Gastrocnemius medialis (tissue), 4 donors: Measurements from ENCODE around the gene SCYL1.

Source experiments
- CTCF ChIP-seq, 5 experiments: fragments of 450-650 bp in 3 of 5; fragments of 200-600 bp in 2 of 5; sonication (generic) in 2 of 5; IDR thresholded peaks in 4 of 5; conservative IDR thresholded peaks in 1 of 5; 1 replicate in 4 of 5; 2 replicates in 1 of 5; pipeline ENCODE4 v1.5.1; 2016 to 2019; ENCODE audit warnings: antibody characterized with exemption in 5 of 5, mild to moderate bottlenecking in 3 of 5, moderate library complexity in 3 of 5
- POLR2A ChIP-seq, 2 donors: fragments of 450-650 bp; IDR thresholded peaks; one replicate each; pipeline ENCODE4 v1.6.1; 2017; ENCODE audit warnings: antibody characterized with exemption in 2 of 2, mild to moderate bottlenecking in 2 of 2, moderate library complexity in 2 of 2

GRCh38 chr11:65552388-65552951 is 27.6 kb downstream of the SCYL1 start:
- TF ChIP-seq POLR2A (IDR thresholded peaks at IDR 0.05) (no peak), CTCF (IDR thresholded peaks at IDR 0.05 in 4 of 5, conservative IDR thresholded peaks at IDR 0.05 in 1 of 5) (no peak)
